Heart left ventricle (tissue), 16 donors: ENCODE measurements around the gene BEND6. TPM values are rescaled to one million over a fixed set of nuclear protein-coding genes. Genes with fewer than 3 reads are reported as not detected.

Source experiments
- ATAC-seq, 4 donors: fragments of 200-7000 bp; cut with Tn5 transposase; one replicate each; pipeline ENCODE4 v1.9.1; 2020 to 2022; ENCODE audit warnings: moderate library complexity in 4 of 4, mild to moderate bottlenecking in 3 of 4, moderate number of reproducible peaks in 1 of 4
- DNase-seq, 5 donors: peaks; one replicate each; pipeline ENCODE4 v3.0.0-alpha.2; 2020
- H3K27ac ChIP-seq, 12 donors: fragments of 200-600 bp; sonication (generic) in 4 of 12; one replicate each; pipeline versions ENCODE4 v1.5.0 to v1.8.0; 2016 to 2022; ENCODE audit warnings: mild to moderate bottlenecking in 2 of 12
- H3K27me3 ChIP-seq, 9 donors: fragments of 200-600 bp; sonication (generic) in 2 of 9; one replicate each; pipeline versions ENCODE4 v1.5.1 to v1.8.0; 2016 to 2022; ENCODE audit warnings: mild to moderate bottlenecking in 3 of 9
- H3K36me3 ChIP-seq, 9 donors: fragments of 200-600 bp; sonication (generic) in 2 of 9; one replicate each; pipeline versions ENCODE4 v1.5.0 to v1.8.0; 2018 to 2022; ENCODE audit warnings: mild to moderate bottlenecking in 2 of 9
- H3K4me1 ChIP-seq, 12 donors: fragments of 200-600 bp; sonication (generic) in 4 of 12; one replicate each; pipeline versions ENCODE4 v1.5.0 to v1.8.0; 2016 to 2022; ENCODE audit warnings: mild to moderate bottlenecking in 3 of 12
- H3K4me3 ChIP-seq, 12 donors: fragments of 200-600 bp; sonication (generic) in 4 of 12; one replicate each; pipeline versions ENCODE4 v1.5.0 to v1.8.0; 2017 to 2022; ENCODE audit warnings: mild to moderate bottlenecking in 9 of 12, moderate library complexity in 4 of 12
- H3K9me3 ChIP-seq, 12 donors: fragments of 200-600 bp; sonication (generic) in 4 of 12; one replicate each; pipeline versions ENCODE4 v1.5.0 to v1.8.0; 2016 to 2022; ENCODE audit warnings: mild to moderate bottlenecking in 1 of 12
- CTCF ChIP-seq, 12 donors: fragments of 200-600 bp; sonication (generic) in 4 of 12; IDR thresholded peaks; one replicate each; pipeline versions ENCODE4 v1.5.0 to v1.8.0; 2018 to 2022; ENCODE audit warnings: antibody characterized with exemption in 12 of 12, mild to moderate bottlenecking in 5 of 12
- POLR2A ChIP-seq, 2 donors: fragments of 450-650 bp; IDR thresholded peaks; one replicate each; pipeline ENCODE4 v1.6.1; 2017; ENCODE audit warnings: antibody characterized with exemption in 2 of 2, mild to moderate bottlenecking in 2 of 2, moderate library complexity in 2 of 2
- WGBS, 4 donors: extraction: QIAGEN DNeasy Blood & Tissue Kit in 2 of 4; methylation state at CpG; one replicate each; pipeline versions ENCODE4 v1.1.5 to v1.1.7; 2013 to 2018; 5-methylcytosine and 5-hydroxymethylcytosine counted together
- intact Hi-C, 10 donors: fragments of 100-400 bp; cut with DNase I; formaldehyde crosslinking; loops; one replicate each; pipeline versions ENCODE4 v1.11.1 to v1.14.2; 2022
- polyA plus RNA-seq, 2 donors: library from polyadenylated mRNA; stranded (reverse); fragments of 200-250 nt; gene quantifications; one replicate each; pipeline ENCODE4 v1.2.3, GENCODE V29; 2013
- total RNA-seq, 9 donors: library from RNA; depleted of rRNA in 2 of 9; stranded (reverse); fragments of >200 nt in 2 of 9; fragmentation: NEBNext Ultra II Directional in 3 of 9; extraction: Animal tissue kit (Norgen Biotek cat#: 25700) in 3 of 9; gene quantifications; one replicate each; pipeline versions ENCODE4 v1.1.0 to v1.2.4, GENCODE V29; 2016 to 2023
- donor health status: ischemic (EF 13 %, LVEDD 7.1; RV severe dilation, severe dysfunction).
- donor health status: healthy with polysubstance abuse.
- donor health status: DM: no; HTN: yes; CAD: no.
- donor health status: DM: no; HTN: no; CAD: no.
- donor health status: ischemic (EF 25% LVEDD 6.9; RV normal size, moderate dysfunction).
- donor health status: ischemic (EF 25% LVEDD 5.7; RV mildly dilated, moderate dysfunction).
- donor health status: healthy.
- donor health status: DM: yes; HTN: yes; CAD: no.
- donor health status: ischemic (EF 35%, LVEDD 5.7; RV mildly dilated, moderate dysfunction).
- donor health status: nonischemic (EF 11% LVEDD 7.7; RV severe dilation, severe dysfunction).
- donor health status: DM: yes; HTN: yes; CAD: no.
- donor health status: PGD.
- donor health status: ischemic (EF 29% LVEDD 5.4; RV normal size, mild dysfunction).
- donor health status: nonischemic (EF 23%, LVEDD 6.1; RV moderate dilation, normal function).

Gene BEND6
- total and polyA plus RNA-seq, 11 donors, result 0.14 to 2.2 (median 0.41) TPM; not detected in 1

DNA sequence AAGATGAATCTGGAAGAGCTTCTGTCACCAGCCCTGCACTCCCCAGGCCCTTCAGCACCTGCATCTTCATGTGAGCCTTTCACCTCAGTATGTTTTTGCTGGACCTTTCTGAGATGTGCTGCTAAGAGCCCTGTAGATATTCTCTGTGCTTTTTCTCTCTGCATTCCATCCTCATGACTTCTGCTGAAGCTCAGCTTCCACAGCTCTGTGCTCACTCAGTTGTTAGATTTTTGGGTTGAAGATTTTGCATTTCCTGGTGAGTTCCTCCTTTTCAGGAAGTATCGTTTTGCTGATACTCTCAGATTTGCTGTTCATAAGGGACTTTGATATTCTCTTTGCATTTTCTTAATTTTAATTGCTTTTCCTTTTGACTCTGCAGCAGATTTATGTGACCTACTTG is 109.9 kb downstream of the BEND6 start:
- no peak for TF ChIP-seq CTCF (IDR thresholded peaks at IDR 0.05)
- TF ChIP-seq POLR2A (IDR thresholded peaks at IDR 0.05), result no peak
- intact Hi-C loops, result no loop called here
- DNase-seq (no peak), ATAC-seq (no peak)
- 69 to 82% (median 71%) methylated on average over 1 of the region's 1 CpG for WGBS, 4 donors
- Histone ChIP-seq H3K4me3 (no peak overlapping the region), H3K4me1 (no peaks in the 10 kb centered on the region), H3K36me3 (peaks cover 0 to 58% (median 39%) of the 10 kb centered on the region in 9 donors), H3K27me3 (no peaks in the 10 kb centered on the region), H3K9me3 (no peaks in the 10 kb centered on the region), H3K27ac (no peak overlapping the region)

DNA sequence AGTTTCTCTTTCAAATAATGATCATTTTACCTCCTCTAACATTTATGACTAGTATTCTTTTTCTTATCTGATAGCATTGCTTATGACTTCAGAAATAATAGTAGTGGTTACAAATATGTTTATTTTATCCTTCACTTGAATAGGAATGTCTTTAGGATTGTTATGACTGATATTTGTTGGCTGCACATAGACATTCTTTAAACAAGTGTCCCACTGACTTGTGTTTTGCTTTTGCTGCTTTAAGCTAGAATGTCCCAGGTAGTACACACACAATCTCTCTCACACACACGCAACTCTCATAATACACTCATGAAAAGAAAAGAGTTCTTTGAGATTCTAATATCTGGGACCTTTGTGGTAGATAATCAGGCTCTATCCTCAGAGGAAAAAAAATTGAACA is 113.2 kb downstream of the BEND6 start:
- H3K9me3 ChIP-seq, result no peaks in the 10 kb centered on the region
- intact Hi-C loops, result no loop called here
- no peaks in the 10 kb centered on the region for H3K4me1 ChIP-seq
- H3K36me3 ChIP-seq, result peaks cover 0 to 34% (median 16%) of the 10 kb centered on the region in 9 donors
- no peaks in the 10 kb centered on the region for H3K27me3 ChIP-seq
- WGBS, 4 donors, result 88 to 100% (median 98%) methylated on average over 1 of the region's 1 CpG
- no peak overlapping the region for H3K27ac ChIP-seq
- ATAC-seq (no peak), DNase-seq (no peak)
- H3K4me3 ChIP-seq, result no peak overlapping the region
- TF ChIP-seq CTCF (IDR thresholded peaks at IDR 0.05), result no peak
- TF ChIP-seq POLR2A (IDR thresholded peaks at IDR 0.05), result no peak

GRCh38 chr6:57069228-57069627 is 114.3 kb downstream of the BEND6 start:
- 87 to 90% (median 90%) methylated on average over 4 of the region's 4 CpGs for WGBS, 4 donors

DNA sequence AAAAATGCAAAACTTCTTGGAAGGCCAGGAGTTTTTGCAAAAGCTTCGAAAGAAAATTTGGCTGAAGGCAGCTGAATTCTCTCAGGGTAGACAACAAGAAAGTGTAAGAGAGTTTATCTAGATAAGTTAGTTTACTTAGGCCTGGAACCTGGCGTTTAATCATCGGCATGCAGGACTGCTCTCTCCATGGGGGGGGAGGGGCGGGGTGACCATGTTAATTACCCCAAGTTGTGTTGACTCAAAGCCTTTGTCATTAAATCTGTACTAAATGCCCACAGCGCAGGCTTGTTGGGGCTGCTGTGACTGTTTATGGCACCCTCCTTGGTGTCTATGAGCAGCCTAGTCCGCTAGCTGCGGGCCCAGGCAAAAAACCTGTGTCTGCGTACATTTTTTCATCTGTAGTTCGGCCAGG is 115.0 kb downstream of the BEND6 start:
- intact Hi-C loops, result no loop called here
- DNase-seq, result no peak
- TF ChIP-seq CTCF (IDR thresholded peaks at IDR 0.05) (no peak), POLR2A (IDR thresholded peaks at IDR 0.05) (no peak)
- H3K9me3 ChIP-seq, result no peaks in the 10 kb centered on the region
- no peaks in the 10 kb centered on the region for H3K4me1 ChIP-seq
- H3K36me3 ChIP-seq, result peaks cover 0 to 25% (median 7%) of the 10 kb centered on the region in 9 donors
- no peaks in the 10 kb centered on the region for H3K27me3 ChIP-seq
- ATAC-seq, result no peak
- H3K27ac ChIP-seq, result no peak overlapping the region
- WGBS, 4 donors, result 85 to 92% (median 86%) methylated on average over 8 to 9 of the region's 9 CpGs
- H3K4me3 ChIP-seq, result no peak overlapping the region

More at GRCh38 chr6:57069228-57069627, 114.3 kb downstream of the BEND6 start:
- H3K4me3 ChIP-seq, result no peak overlapping the region
- ATAC-seq (no peak), DNase-seq (no peak)
- TF ChIP-seq CTCF (IDR thresholded peaks at IDR 0.05) (no peak), POLR2A (IDR thresholded peaks at IDR 0.05) (no peak)
- H3K27ac ChIP-seq, result no peak overlapping the region
- intact Hi-C loops, result no loop called here
- no peaks in the 10 kb centered on the region for H3K27me3 ChIP-seq
- H3K9me3 ChIP-seq, result no peaks in the 10 kb centered on the region
- H3K36me3 ChIP-seq, result peaks cover 0 to 32% (median 14%) of the 10 kb centered on the region in 9 donors
- H3K4me1 ChIP-seq, result no peaks in the 10 kb centered on the region
